NCI-H510A (cell line): Measurements from ENCODE around the gene KATNIP.

ENCODE experiments used
- DNase-seq: peaks from one replicate; lab custom pipeline; 2025; lab: John Stamatoyannopoulos, UW

KATNIP gene

DNA sequence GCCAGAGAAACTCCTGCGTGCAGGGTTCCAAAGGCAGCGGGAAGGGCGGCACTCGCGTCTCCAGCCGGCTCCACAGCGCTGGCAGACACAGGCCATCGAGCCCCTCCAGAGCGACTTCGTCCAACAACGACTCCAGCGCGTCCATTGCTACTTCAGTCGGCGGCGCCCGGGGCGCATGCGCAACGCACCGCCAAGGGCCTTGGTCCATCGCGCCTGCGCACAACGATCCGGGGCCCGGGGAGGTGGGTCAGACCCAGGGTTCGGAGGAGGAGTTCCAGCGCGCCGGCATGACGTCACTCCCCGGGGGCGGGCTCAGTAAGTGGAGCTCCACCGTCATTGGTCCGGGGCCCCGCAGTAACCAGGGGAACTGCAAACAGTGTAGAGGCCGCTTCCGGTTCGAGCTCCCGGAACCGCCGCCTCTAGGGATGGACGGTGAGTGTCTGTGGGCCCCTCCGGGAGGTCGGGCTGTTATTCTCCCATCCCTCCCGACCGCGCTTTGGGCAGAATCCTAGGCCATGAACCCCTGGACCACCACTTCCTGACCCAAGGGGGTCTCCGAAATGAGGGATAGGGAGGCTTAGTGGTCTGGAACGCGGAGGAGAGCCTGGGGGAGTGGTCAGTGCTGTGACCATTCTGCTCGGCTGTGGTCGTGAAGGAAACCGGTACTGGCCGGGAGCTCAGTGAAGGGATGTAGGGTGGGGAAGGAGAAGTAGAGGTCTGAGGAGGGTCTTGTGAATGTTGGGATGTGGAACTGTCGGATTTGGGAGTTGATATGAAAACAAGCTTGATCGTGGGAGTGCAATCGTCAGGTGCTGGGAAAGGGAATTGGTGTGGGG lies at the start of gene KATNIP, which contains the start of gene GTF3C1:
KATNIP (plus strand) TSS at position 399 of the 836 bp plus-strand sequence; CDS start at position 426, 27 bp downstream.
GTF3C1 (minus strand) TSS at position 168 of the 836 bp plus-strand sequence; CDS start at position 145, 23 bp downstream.
- DNase-seq = peak; percentile 95

- no peak for DNase-seq
Measured at GRCh38 chr16:27500801-27501200, 49.1 kb upstream of the KATNIP start.

- no peak for DNase-seq
Measured at GRCh38 chr16:27503662-27504061, 46.3 kb upstream of the KATNIP start.

- DNase-seq = no peak
Measured at GRCh38 chr16:27505297-27506236, 44.4 kb upstream of the KATNIP start.

GRCh38 chr16:27506771-27507170 lies 43.2 kb upstream of the KATNIP start:
- no peak for DNase-seq

GRCh38 chr16:27508476-27508875 lies 41.5 kb upstream of the KATNIP start:
- DNase-seq = no peak

GRCh38 chr16:27511657-27512448 lies 38.1 kb upstream of the KATNIP start:
- DNase-seq = no peak

DNA sequence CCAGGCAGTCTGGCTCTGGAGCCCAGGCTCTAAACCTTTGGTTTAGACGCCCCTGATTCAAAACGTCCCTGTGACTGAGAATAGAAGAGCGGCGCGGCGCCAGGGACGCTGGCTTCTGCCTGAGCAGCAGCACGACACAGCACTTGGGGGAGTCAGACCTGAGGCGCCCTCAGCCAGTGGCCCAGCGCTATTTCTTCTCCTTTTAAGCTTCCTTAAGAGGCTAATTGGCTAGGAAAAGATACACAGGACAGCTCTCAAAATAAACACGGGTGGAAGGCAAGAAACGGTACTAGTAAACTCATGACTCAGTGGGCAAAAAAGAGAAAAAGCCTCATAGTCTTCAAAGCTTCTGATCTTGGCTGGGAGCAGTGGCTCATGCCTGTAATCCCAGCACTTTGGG lies 35.1 kb upstream of the KATNIP start:
- no peak for DNase-seq

- no peak for DNase-seq
Measured at GRCh38 chr16:27515874-27516353, 34.0 kb upstream of the KATNIP start.

- no peak for DNase-seq
Measured at GRCh38 chr16:27516365-27516764, 33.6 kb upstream of the KATNIP start.

- no peak for DNase-seq
Measured at GRCh38 chr16:27517664-27518063, 32.3 kb upstream of the KATNIP start.

GRCh38 chr16:27518226-27518625 lies 31.7 kb upstream of the KATNIP start:
- DNase-seq = no peak

DNA sequence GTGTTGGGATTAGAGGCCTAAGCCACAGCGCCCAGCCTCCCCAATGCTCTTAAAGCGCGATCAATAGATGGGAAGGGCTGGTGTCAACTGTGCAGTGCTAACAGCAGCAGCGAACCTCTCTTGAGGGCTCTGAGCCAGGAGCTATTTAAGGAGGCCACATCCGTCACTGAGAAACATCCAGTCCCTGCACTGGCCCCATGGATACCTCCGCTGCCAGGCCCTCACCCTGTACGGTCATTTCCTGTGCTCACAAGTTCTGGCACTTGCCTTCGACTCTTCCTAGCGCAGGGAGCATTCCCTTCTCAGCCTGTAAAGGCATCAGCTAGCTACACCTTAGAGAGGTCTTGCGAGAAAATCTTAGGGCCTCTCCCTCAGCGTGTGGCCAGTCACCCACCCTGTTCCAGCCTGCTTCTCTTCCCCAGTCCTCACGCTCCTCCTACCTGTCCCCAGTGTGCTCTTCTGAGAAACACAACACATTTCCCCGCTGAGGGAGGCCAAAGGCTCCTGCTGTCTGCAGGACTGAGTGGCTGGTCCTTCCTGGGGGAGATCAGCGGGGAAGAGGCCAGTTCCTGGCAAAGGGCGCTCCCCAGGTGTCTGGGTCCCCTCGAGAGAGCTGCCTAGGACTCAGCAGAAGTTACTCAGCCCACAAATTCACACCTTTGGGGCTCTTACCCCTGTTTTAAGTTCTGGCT lies 28.8 kb upstream of the KATNIP start:
- DNase-seq = no peak

GRCh38 chr16:27522173-27522707 lies 27.7 kb upstream of the KATNIP start:
- no peak for DNase-seq

- DNase-seq = peak; percentile 7
Measured at GRCh38 chr16:27526180-27526579, 23.8 kb upstream of the KATNIP start.

GRCh38 chr16:27528294-27528693 lies 21.6 kb upstream of the KATNIP start:
- no peak for DNase-seq

DNA sequence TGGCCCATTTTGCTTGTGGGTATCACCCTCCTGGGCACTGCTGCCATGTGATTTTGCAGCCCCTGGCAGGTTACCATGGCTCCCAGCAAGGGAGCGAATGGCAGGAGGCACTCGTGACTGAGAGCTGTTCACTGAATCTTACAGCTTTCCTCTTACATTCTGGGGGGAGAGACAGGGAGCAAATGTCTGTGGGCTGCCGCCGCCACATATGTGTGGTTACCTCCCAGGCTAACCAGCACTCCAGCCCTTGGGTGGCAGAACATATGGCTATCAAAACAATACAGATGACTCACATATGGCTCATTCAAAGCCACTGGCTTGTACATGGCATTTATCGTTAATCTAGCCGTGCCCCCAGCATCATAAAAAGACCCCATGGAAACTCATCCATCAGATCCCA lies 20.0 kb upstream of the KATNIP start:
- no peak for DNase-seq

DNA sequence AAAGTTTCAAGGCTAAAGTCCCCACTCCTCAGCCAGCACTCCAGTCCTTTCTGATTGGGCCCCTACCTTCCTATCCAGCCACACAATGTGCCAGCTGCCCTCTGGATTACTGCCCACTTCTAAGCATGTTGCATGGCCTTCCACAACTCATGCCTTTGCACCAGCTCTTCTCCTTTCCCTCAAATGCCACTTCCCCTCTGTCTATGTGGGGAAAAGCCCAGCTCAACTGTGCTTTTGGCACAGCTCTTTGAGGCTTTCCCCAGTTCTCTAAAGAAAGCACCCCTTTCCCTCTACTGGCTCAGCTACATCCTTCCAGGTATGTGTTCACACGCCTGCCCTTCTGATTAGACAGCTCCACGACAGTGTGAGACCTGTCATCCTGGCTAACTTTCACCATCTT lies 18.8 kb upstream of the KATNIP start:
- DNase-seq = no peak

DNA sequence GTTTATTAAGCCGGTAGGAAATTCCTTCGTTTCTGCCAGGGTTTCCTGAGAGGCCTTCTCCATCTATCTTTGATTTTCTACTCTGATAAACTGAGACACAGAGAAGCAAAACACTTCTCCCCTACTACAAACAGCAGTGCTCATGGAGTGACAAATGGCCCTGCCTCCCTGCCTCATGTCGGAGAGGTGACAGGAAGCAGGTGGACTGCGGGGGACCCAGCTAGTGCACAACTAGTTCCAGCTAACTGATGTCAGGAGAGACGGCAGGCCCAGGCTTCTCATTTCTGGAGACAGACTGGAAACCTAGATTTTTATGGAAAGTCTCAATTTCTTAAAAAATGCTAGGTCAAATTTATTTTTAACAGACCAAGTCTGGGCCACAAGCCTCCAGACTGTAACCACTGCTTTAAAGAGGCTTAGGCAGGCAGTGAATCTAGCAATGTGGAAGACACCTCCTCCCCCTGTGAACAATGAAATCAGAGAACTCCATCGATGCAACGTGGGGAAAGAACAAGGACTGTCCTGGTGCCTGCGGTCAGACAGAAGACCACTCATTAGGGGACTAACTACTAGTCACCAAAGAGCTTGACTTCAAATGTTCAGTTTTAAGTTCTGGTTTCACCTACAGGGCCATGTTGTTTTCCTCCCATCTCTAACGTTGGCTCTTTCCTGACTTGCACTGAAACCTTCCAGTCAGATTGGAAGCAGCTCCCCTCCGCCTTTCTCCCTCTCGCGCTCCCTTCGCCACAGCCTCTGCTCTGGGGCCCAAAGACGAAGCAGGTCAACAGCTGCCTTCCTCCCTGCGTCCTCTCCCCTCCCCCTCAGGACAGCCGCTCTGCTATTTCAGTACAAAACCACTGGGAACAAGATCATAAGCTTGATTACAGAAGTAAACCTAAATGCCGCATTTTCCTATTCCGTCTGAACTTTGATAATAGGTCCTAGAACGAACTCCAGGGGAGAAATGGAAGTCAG lies 17.8 kb upstream of the KATNIP start:
- no peak for DNase-seq

- no peak for DNase-seq
Measured at GRCh38 chr16:27534256-27534655, 15.7 kb upstream of the KATNIP start.
